ENCODE results near the gene TMEM120B.

TMEM120B gene

DNA sequence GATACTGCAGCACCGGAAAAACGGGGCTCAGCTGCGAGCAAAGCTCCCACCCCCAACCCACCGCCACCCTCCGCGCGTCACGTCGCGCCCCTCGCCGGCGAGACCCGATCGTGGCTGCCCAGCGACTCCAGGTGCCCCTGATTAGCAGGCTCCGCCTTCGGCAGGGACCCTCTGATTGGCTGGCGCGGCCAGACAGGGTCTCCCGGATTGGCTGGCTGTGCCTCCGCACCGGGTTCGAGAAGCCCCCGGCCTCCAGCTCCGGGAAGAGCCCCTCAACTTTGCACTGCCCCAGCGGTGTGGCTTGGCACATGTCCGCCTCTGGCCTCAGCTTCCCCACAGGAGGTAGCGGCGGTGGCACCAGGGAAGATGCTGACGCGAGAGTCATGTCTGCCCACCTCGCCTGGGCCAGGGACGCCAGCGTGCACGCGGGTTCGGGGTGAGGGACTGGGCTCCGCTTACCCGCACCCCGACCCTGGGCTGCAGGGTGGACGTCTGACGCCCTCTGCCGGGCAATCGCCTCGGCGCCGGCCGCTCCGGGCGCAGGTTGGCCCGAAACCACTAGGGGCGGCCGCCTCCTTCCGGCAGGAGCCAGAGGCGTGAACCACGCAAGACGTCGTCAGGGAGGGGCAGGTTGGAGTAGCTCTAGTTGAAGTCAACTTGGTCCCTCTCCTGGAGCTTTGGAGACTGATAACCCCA, 81.4 kb downstream of the TMEM120B start (continued):
- no peak for TF ChIP-seq ZNF280D (tag by site-specific recombination; IDR thresholded peaks at IDR 0.05)
- peak; percentile 89 for TF ChIP-seq ZEB2 (tag by site-specific recombination; IDR thresholded peaks at IDR 0.05)
- no peak for TF ChIP-seq ZNF292 (tag by site-specific recombination; IDR thresholded peaks at IDR 0.05; ENCODE audit: borderline replicate concordance, low read depth)
- TF ChIP-seq, protein P1, sequence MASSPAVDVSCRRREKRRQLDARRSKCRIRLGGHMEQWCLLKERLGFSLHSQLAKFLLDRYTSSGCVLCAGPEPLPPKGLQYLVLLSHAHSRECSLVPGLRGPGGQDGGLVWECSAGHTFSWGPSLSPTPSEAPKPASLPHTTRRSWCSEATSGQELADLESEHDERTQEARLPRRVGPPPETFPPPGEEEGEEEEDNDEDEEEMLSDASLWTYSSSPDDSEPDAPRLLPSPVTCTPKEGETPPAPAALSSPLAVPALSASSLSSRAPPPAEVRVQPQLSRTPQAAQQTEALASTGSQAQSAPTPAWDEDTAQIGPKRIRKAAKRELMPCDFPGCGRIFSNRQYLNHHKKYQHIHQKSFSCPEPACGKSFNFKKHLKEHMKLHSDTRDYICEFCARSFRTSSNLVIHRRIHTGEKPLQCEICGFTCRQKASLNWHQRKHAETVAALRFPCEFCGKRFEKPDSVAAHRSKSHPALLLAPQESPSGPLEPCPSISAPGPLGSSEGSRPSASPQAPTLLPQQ (tag by site-specific recombination; IDR thresholded peaks at IDR 0.05), result peak; percentile 86
- 0 out of 2 replicates have a peak, but pooled peaks have one; percentile 30 for TF ChIP-seq ZNF184 (tag by site-specific recombination; IDR thresholded peaks at IDR 0.05)
- peak; percentile 92 for TF ChIP-seq PBX3 (CRISPR knock-in tag; IDR thresholded peaks at IDR 0.05)
- TF ChIP-seq ZBTB7A (tag by site-specific recombination; IDR thresholded peaks at IDR 0.05; ENCODE audit: low read depth), result peak; percentile 86
- peak; percentile 62; the same call in 1 of the 2 replicates for TF ChIP-seq ZBTB20 (tag by site-specific recombination; IDR thresholded peaks at IDR 0.05)
- no peak for TF ChIP-seq SCRT1 (tag by site-specific recombination; IDR thresholded peaks at IDR 0.05; ENCODE audit: borderline replicate concordance)
- 0 out of 2 replicates have a peak, but pooled peaks have one; percentile 48 for TF ChIP-seq REPIN1 (tag by site-specific recombination; IDR thresholded peaks at IDR 0.05; ENCODE audit: low read depth)
- TF ChIP-seq ZNF473 (tag by site-specific recombination; IDR thresholded peaks at IDR 0.05), result no peak
- 0 out of 2 replicates have a peak, but pooled peaks have one; percentile 14 for TF ChIP-seq GLI4 (tag by site-specific recombination; IDR thresholded peaks at IDR 0.05)
- TF ChIP-seq ZNF544 (tag by site-specific recombination; IDR thresholded peaks at IDR 0.05), result no peak
- no peak for TF ChIP-seq ZNF155 (tag by site-specific recombination; IDR thresholded peaks at IDR 0.05)
- TF ChIP-seq ZNF529 (tag by site-specific recombination; IDR thresholded peaks at IDR 0.05; ENCODE audit: insufficient replicate concordance), result no peak
- TF ChIP-seq ZNF600 (tag by site-specific recombination; IDR thresholded peaks at IDR 0.05), result peak; percentile 78; the same call in 1 of the 2 replicates
- TF ChIP-seq ZNF843 (tag by site-specific recombination; IDR thresholded peaks at IDR 0.05), result peak; percentile 58
- TF ChIP-seq, protein P2, sequence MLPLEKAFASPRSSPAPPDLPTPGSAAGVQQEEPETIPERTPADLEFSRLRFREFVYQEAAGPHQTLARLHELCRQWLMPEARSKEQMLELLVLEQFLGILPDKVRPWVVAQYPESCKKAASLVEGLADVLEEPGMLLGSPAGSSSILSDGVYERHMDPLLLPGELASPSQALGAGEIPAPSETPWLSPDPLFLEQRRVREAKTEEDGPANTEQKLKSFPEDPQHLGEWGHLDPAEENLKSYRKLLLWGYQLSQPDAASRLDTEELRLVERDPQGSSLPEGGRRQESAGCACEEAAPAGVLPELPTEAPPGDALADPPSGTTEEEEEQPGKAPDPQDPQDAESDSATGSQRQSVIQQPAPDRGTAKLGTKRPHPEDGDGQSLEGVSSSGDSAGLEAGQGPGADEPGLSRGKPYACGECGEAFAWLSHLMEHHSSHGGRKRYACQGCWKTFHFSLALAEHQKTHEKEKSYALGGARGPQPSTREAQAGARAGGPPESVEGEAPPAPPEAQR (tag by site-specific recombination; IDR thresholded peaks at IDR 0.05), result 0 out of 2 replicates have a peak, but pooled peaks have one; percentile 33
- TF ChIP-seq ZNF548 (tag by site-specific recombination; IDR thresholded peaks at IDR 0.05), result no peak
- no peak for TF ChIP-seq ZNF555 (tag by site-specific recombination; conservative IDR thresholded peaks at IDR 0.05)
- TF ChIP-seq SP7 (tag by site-specific recombination; IDR thresholded peaks at IDR 0.05), result peak; percentile 85
- TF ChIP-seq, protein P3, sequence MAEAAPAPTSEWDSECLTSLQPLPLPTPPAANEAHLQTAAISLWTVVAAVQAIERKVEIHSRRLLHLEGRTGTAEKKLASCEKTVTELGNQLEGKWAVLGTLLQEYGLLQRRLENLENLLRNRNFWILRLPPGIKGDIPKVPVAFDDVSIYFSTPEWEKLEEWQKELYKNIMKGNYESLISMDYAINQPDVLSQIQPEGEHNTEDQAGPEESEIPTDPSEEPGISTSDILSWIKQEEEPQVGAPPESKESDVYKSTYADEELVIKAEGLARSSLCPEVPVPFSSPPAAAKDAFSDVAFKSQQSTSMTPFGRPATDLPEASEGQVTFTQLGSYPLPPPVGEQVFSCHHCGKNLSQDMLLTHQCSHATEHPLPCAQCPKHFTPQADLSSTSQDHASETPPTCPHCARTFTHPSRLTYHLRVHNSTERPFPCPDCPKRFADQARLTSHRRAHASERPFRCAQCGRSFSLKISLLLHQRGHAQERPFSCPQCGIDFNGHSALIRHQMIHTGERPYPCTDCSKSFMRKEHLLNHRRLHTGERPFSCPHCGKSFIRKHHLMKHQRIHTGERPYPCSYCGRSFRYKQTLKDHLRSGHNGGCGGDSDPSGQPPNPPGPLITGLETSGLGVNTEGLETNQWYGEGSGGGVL (tag by site-specific recombination; IDR thresholded peaks at IDR 0.05), result no peak
- no peak for TF ChIP-seq ZNF211 (tag by site-specific recombination; IDR thresholded peaks at IDR 0.05; ENCODE audit: low read depth)
- peak; percentile 89 for TF ChIP-seq ZBTB17 (tag by site-specific recombination; IDR thresholded peaks at IDR 0.05)
- TF ChIP-seq ZNF610 (tag by site-specific recombination; IDR thresholded peaks at IDR 0.05; ENCODE audit: borderline replicate concordance), result peak; percentile 82; the same call in 1 of the 2 replicates
- 0 out of 2 replicates have a peak, but pooled peaks have one; percentile 35 for TF ChIP-seq IKZF3 (tag by site-specific recombination; IDR thresholded peaks at IDR 0.05)
- peak; percentile 69; the same call in 1 of the 2 replicates for TF ChIP-seq KLF10 (tag by site-specific recombination; IDR thresholded peaks at IDR 0.05)
- TF ChIP-seq ZNF324 (tag by site-specific recombination; IDR thresholded peaks at IDR 0.05), result peak; percentile 78
- no peak for TF ChIP-seq ZNF747 (tag by site-specific recombination; IDR thresholded peaks at IDR 0.05)
- TF ChIP-seq ZNF341 (tag by site-specific recombination; IDR thresholded peaks at IDR 0.05; ENCODE audit: low read depth), result peak; percentile 90
- 0 out of 2 replicates have a peak, but pooled peaks have one; percentile 57 for TF ChIP-seq GLIS1 (tag by site-specific recombination; IDR thresholded peaks at IDR 0.05)
- TF ChIP-seq ZNF561 (tag by site-specific recombination; IDR thresholded peaks at IDR 0.05; ENCODE audit: borderline replicate concordance), result peak; percentile 94

All from HEK293 (cell line).